ENCODE results near the gene UGT1A8.
"Not testable (repeated sequence)": the region's sequence is repeated elsewhere in the genome, so short reads cannot be mapped to it uniquely, and the experiment has no call there.

Gene UGT1A8

GRCh38 chr2:233584210-233584609 lies 33.2 kb upstream of the UGT1A8 start:
- no peaks in the 10 kb centered on the region for H3F3A ChIP-seq (ENCODE audit: low read depth)
- H3K4me1 ChIP-seq (ENCODE audit: insufficient read depth, low read length, poor library complexity, severe bottlenecking): no peaks in the 10 kb centered on the region
- H3K27me3 ChIP-seq (ENCODE audit: insufficient read depth, low read length, poor library complexity, severe bottlenecking): no peaks in the 10 kb centered on the region
- H3K4me3 ChIP-seq (ENCODE audit: low read length, poor library complexity, severe bottlenecking): no peak overlapping the region
- H3K36me3 ChIP-seq (ENCODE audit: insufficient read depth, low read length): no peaks in the 10 kb centered on the region
- H3K4me2 ChIP-seq (ENCODE audit: low read depth, low read length, poor library complexity, severe bottlenecking): no peak overlapping the region
- H2AFZ ChIP-seq (ENCODE audit: low read length): no peak overlapping the region; the same call in 1 of the 2 replicates
- no peaks in the 10 kb centered on the region for H3K79me2 ChIP-seq (ENCODE audit: insufficient read depth, low read length)
- H4K20me1 ChIP-seq (ENCODE audit: insufficient read depth, low read length, poor library complexity, severe bottlenecking): no peaks in the 10 kb centered on the region
- no peak overlapping the region for H3K9ac ChIP-seq (ENCODE audit: low read depth, low read length, poor library complexity, severe bottlenecking)
- H3K9me3 ChIP-seq (ENCODE audit: insufficient read depth, low read depth, low read length): no peaks in the 10 kb centered on the region
- no peaks in the 10 kb centered on the region for H3K9me2 ChIP-seq (replicated peaks; ENCODE audit: low read depth, low read length)
- no peak for TF ChIP-seq EZH2phosphoT487 (IDR thresholded peaks at IDR 0.05; ENCODE audit: borderline replicate concordance)
- TF ChIP-seq CTCF (conservative IDR thresholded peaks at IDR 0.05; ENCODE audit: low read length): no peak

GRCh38 chr2:233588400-233588799 lies 29.0 kb upstream of the UGT1A8 start:
- TF ChIP-seq EZH2phosphoT487 (IDR thresholded peaks at IDR 0.05; ENCODE audit: borderline replicate concordance): no peak
- no peak for TF ChIP-seq CTCF (conservative IDR thresholded peaks at IDR 0.05; ENCODE audit: low read length)

GRCh38 chr2:233592706-233593105 lies 24.7 kb upstream of the UGT1A8 start:
- H3K9me3 ChIP-seq (ENCODE audit: insufficient read depth, low read depth, low read length): not testable (repeated sequence)

More at GRCh38 chr2:233588400-233588799, 29.0 kb upstream of the UGT1A8 start:
- Histone ChIP-seq H3K79me2 (ENCODE audit: insufficient read depth, low read length) (no peaks in the 10 kb centered on the region), H3K27me3 (ENCODE audit: insufficient read depth, low read length, poor library complexity, severe bottlenecking) (no peaks in the 10 kb centered on the region), H3F3A (ENCODE audit: low read depth) (no peaks in the 10 kb centered on the region), H3K9me2 (replicated peaks; ENCODE audit: low read depth, low read length) (no peaks in the 10 kb centered on the region), H3K4me2 (ENCODE audit: low read depth, low read length, poor library complexity, severe bottlenecking) (no peak overlapping the region), H3K36me3 (ENCODE audit: insufficient read depth, low read length) (no peaks in the 10 kb centered on the region), H2AFZ (ENCODE audit: low read length) (no peak overlapping the region), H3K9me3 (ENCODE audit: insufficient read depth, low read depth, low read length) (no peaks in the 10 kb centered on the region), H3K4me3 (ENCODE audit: low read length, poor library complexity, severe bottlenecking) (no peak overlapping the region), H3K4me1 (ENCODE audit: insufficient read depth, low read length, poor library complexity, severe bottlenecking) (no peaks in the 10 kb centered on the region), H3K9ac (ENCODE audit: low read depth, low read length, poor library complexity, severe bottlenecking) (no peak overlapping the region), H4K20me1 (ENCODE audit: insufficient read depth, low read length, poor library complexity, severe bottlenecking) (no peaks in the 10 kb centered on the region)

GRCh38 chr2:233593201-233593600 lies 24.2 kb upstream of the UGT1A8 start:
- no peaks in the 10 kb centered on the region for H3K27me3 ChIP-seq (ENCODE audit: insufficient read depth, low read length, poor library complexity, severe bottlenecking)
- H3K4me1 ChIP-seq (ENCODE audit: insufficient read depth, low read length, poor library complexity, severe bottlenecking): no peaks in the 10 kb centered on the region
- H3K36me3 ChIP-seq (ENCODE audit: insufficient read depth, low read length): no peaks in the 10 kb centered on the region
- H3K9me2 ChIP-seq (replicated peaks; ENCODE audit: low read depth, low read length): no peaks in the 10 kb centered on the region
- no peak overlapping the region for H3K4me2 ChIP-seq (ENCODE audit: low read depth, low read length, poor library complexity, severe bottlenecking)
- no peak overlapping the region for H2AFZ ChIP-seq (ENCODE audit: low read length)
- no peaks in the 10 kb centered on the region for H3K9me3 ChIP-seq (ENCODE audit: insufficient read depth, low read depth, low read length)
- H3K79me2 ChIP-seq (ENCODE audit: insufficient read depth, low read length): no peaks in the 10 kb centered on the region
- TF ChIP-seq EZH2phosphoT487 (IDR thresholded peaks at IDR 0.05; ENCODE audit: borderline replicate concordance) (no peak), CTCF (conservative IDR thresholded peaks at IDR 0.05; ENCODE audit: low read length) (no peak)
- no peaks in the 10 kb centered on the region for H3F3A ChIP-seq (ENCODE audit: low read depth)
- H3K9ac ChIP-seq (ENCODE audit: low read depth, low read length, poor library complexity, severe bottlenecking): no peak overlapping the region
- no peak overlapping the region for H3K4me3 ChIP-seq (ENCODE audit: low read length, poor library complexity, severe bottlenecking)
- no peaks in the 10 kb centered on the region for H4K20me1 ChIP-seq (ENCODE audit: insufficient read depth, low read length, poor library complexity, severe bottlenecking)

More at GRCh38 chr2:233592706-233593105, 24.7 kb upstream of the UGT1A8 start:
- not testable (repeated sequence) for H3K4me3 ChIP-seq (ENCODE audit: low read length, poor library complexity, severe bottlenecking); H3F3A ChIP-seq (ENCODE audit: low read depth); H4K20me1 ChIP-seq (ENCODE audit: insufficient read depth, low read length, poor library complexity, severe bottlenecking); H3K79me2 ChIP-seq (ENCODE audit: insufficient read depth, low read length); H3K36me3 ChIP-seq (ENCODE audit: insufficient read depth, low read length); H3K27me3 ChIP-seq (ENCODE audit: insufficient read depth, low read length, poor library complexity, severe bottlenecking); H3K4me2 ChIP-seq (ENCODE audit: low read depth, low read length, poor library complexity, severe bottlenecking); H2AFZ ChIP-seq (ENCODE audit: low read length); H3K9ac ChIP-seq (ENCODE audit: low read depth, low read length, poor library complexity, severe bottlenecking); H3K9me2 ChIP-seq (replicated peaks; ENCODE audit: low read depth, low read length); H3K4me1 ChIP-seq (ENCODE audit: insufficient read depth, low read length, poor library complexity, severe bottlenecking)
